PC-9 (cell line): ENCODE data around the gene SIK3.

Experiments
- EZH2 ChIP-seq: fragments of 200-600 bp; sonication (generic); IDR thresholded peaks from 2 replicates; pipeline ENCODE4 v1.8.0; 2017; ENCODE audit warnings: antibody characterized with exemption, low read depth
- TF ChIP-seq, protein P1 (sequence below): fragments of 200-600 bp; sonication (generic); conservative IDR thresholded peaks from 2 replicates; pipeline ENCODE4 v1.6.1; 2017; ENCODE audit warnings: mixed run types, antibody characterized with exemption, mild to moderate bottlenecking, moderate library complexity

- TF ChIP-seq, protein P1, sequence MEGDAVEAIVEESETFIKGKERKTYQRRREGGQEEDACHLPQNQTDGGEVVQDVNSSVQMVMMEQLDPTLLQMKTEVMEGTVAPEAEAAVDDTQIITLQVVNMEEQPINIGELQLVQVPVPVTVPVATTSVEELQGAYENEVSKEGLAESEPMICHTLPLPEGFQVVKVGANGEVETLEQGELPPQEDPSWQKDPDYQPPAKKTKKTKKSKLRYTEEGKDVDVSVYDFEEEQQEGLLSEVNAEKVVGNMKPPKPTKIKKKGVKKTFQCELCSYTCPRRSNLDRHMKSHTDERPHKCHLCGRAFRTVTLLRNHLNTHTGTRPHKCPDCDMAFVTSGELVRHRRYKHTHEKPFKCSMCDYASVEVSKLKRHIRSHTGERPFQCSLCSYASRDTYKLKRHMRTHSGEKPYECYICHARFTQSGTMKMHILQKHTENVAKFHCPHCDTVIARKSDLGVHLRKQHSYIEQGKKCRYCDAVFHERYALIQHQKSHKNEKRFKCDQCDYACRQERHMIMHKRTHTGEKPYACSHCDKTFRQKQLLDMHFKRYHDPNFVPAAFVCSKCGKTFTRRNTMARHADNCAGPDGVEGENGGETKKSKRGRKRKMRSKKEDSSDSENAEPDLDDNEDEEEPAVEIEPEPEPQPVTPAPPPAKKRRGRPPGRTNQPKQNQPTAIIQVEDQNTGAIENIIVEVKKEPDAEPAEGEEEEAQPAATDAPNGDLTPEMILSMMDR: no peak
- TF ChIP-seq EZH2: no peak
Measured at GRCh38 chr11:116821050-116821918, 276.9 kb downstream of the SIK3 start.
